H1 (cell line): ENCODE results near the gene ILKAP. TPM values are rescaled to one million over a fixed set of nuclear protein-coding genes. Genes with fewer than 3 reads are reported as not detected.

Source experiments
- CTCF ChIA-PET: fragments of 300-600 bp; sonication (Branson Sonifier 250); formaldehyde crosslinking; loops from one replicate; lab custom pipeline; 2021; ENCODE audit not compliant: partially characterized antibody; lab: Charles Lee
- POLR2A ChIA-PET: fragments of 300-600 bp; sonication (Branson Sonifier 250); formaldehyde crosslinking; loops from one replicate; lab custom pipeline; 2021; ENCODE audit warnings: inconsistent platforms; ENCODE audit not compliant: partially characterized antibody; lab: Charles Lee
- DNase-seq, 2 experiments: peaks; one replicate each; pipeline versions ENCODE4 v3.0.0 to v3.0.0-alpha.2; 2010 to 2022; ENCODE audit warnings: low spot score in 2 of 2, low read depth in 1 of 2, mixed read lengths in 1 of 2
- FAIRE-seq: peaks from 2 replicates; lab custom pipeline; 2011; peaks lifted over from hg19 to GRCh38; lab: Jason Lieb, UNC
- H2AFZ ChIP-seq: 2 replicates; pipeline ENCODE4 v1.8.1; 2012; ENCODE audit warnings: low read length, inconsistent platforms
- H2AK5ac ChIP-seq: 2 replicates; pipeline ENCODE4 v1.6.1; 2013; ENCODE audit warnings: low read depth, low read length
- H2BK120ac ChIP-seq: replicated peaks from 2 replicates; pipeline ENCODE3; 2013; ENCODE audit warnings: low read depth, low read length, inconsistent platforms
- H2BK12ac ChIP-seq: 2 replicates; pipeline ENCODE4 v1.6.1; 2013; ENCODE audit warnings: low read depth, low read length
- H2BK15ac ChIP-seq: 2 replicates; pipeline ENCODE4 v1.6.1; 2013; ENCODE audit warnings: low read length
- H2BK20ac ChIP-seq: 2 replicates; pipeline ENCODE4 v1.6.1; 2013; ENCODE audit warnings: low read length
- H2BK5ac ChIP-seq: 2 replicates; pipeline ENCODE4 v1.6.1; 2013; ENCODE audit warnings: low read depth, low read length
- H3K14ac ChIP-seq: 2 replicates; pipeline ENCODE4 v1.6.1; 2013; ENCODE audit warnings: inconsistent platforms; ENCODE audit not compliant: insufficient read length
- H3K18ac ChIP-seq: 2 replicates; pipeline ENCODE4 v1.6.1; 2013; ENCODE audit warnings: low read length; ENCODE audit errors: extremely low read depth
- H3K23ac ChIP-seq: 2 replicates; pipeline ENCODE4 v1.6.1; 2013; ENCODE audit warnings: inconsistent platforms; ENCODE audit not compliant: insufficient read length
- H3K23me2 ChIP-seq: 2 replicates; pipeline ENCODE4 v1.6.1; 2013; ENCODE audit warnings: low read depth, low read length
- H3K27ac ChIP-seq: 2 replicates; pipeline ENCODE4 v1.6.1; 2011; ENCODE audit warnings: low read depth, low read length, inconsistent platforms
- H3K27me3 ChIP-seq, 4 experiments: replicated peaks in 1 of 4; 1 replicate in 1 of 4; 2 replicates in 3 of 4; pipeline versions ENCODE4 v1.6.1 to v1.8.1; 2011 to 2013; ENCODE audit warnings: low read length in 3 of 4, mild to moderate bottlenecking in 3 of 4, inconsistent platforms in 2 of 4, mixed read lengths in 2 of 4, moderate library complexity in 1 of 4; ENCODE audit not compliant: control insufficient read depth in 3 of 4, insufficient read depth in 3 of 4; ENCODE audit errors: extremely low read depth in 1 of 4
- H3K36me3 ChIP-seq, 4 experiments: 2 replicates each; pipeline versions ENCODE4 v1.6.1 to v1.8.1; 2011 to 2013; ENCODE audit warnings: mild to moderate bottlenecking in 4 of 4, low read length in 3 of 4, moderate library complexity in 2 of 4, control low read depth in 1 of 4, inconsistent platforms in 1 of 4; ENCODE audit not compliant: insufficient read depth in 4 of 4, control insufficient read depth in 2 of 4
- H3K4ac ChIP-seq: replicated peaks from 2 replicates; pipeline ENCODE3; 2013; ENCODE audit warnings: low read length, low read depth, mixed read lengths, inconsistent platforms; ENCODE audit not compliant: insufficient read length
- H3K4me1 ChIP-seq, 4 experiments: replicated peaks in 1 of 4; 1 replicate in 1 of 4; 2 replicates in 3 of 4; pipeline versions ENCODE4 v1.6.1 to v1.8.1; 2011 to 2013; ENCODE audit warnings: low read length in 3 of 4, inconsistent platforms in 2 of 4, mixed read lengths in 1 of 4; ENCODE audit not compliant: insufficient read depth in 4 of 4, control insufficient read depth in 3 of 4
- H3K4me2 ChIP-seq, 2 experiments: 2 replicates each; pipeline versions ENCODE4 v1.6.1 to v1.8.1; 2011 to 2013; ENCODE audit warnings: low read depth in 2 of 2, low read length in 2 of 2, control low read depth in 1 of 2, inconsistent platforms in 1 of 2, mild to moderate bottlenecking in 1 of 2; ENCODE audit not compliant: insufficient read depth in 1 of 2
- H3K4me3 ChIP-seq, 4 experiments: fragments of 200-600, 300-600 bp in 1 of 4; sonication (generic), shearing (Covaris generic), sonication (Bioruptor Twin) in 1 of 4; 2 replicates each; pipeline versions ENCODE4 v1.5.1 to v1.8.1; 2011 to 2016; ENCODE audit warnings: low read length in 4 of 4, low read depth in 3 of 4, control low read depth in 2 of 4, inconsistent platforms in 2 of 4, mild to moderate bottlenecking in 2 of 4, mixed read lengths in 1 of 4, moderate library complexity in 1 of 4; ENCODE audit not compliant: insufficient read depth in 2 of 4; ENCODE audit errors: extremely low read depth in 1 of 4
- H3K56ac ChIP-seq: replicated peaks from 2 replicates; pipeline ENCODE3; 2013; ENCODE audit warnings: low read depth, mild to moderate bottlenecking, mixed read lengths, low read length, inconsistent platforms; ENCODE audit not compliant: insufficient read length
- H3K79me1 ChIP-seq: 2 replicates; pipeline ENCODE4 v1.6.1; 2013; ENCODE audit warnings: low read depth, low read length, control low read depth
- H3K79me2 ChIP-seq, 2 experiments: 2 replicates each; pipeline versions ENCODE4 v1.6.1 to v1.8.1; 2012 to 2013; ENCODE audit warnings: low read length in 2 of 2, mild to moderate bottlenecking in 2 of 2, inconsistent platforms in 1 of 2; ENCODE audit not compliant: insufficient read depth in 2 of 2, control insufficient read depth in 1 of 2
- H3K9ac ChIP-seq, 4 experiments: replicated peaks in 1 of 4; 1 replicate in 1 of 4; 2 replicates in 3 of 4; pipeline versions ENCODE4 v1.6.1 to v1.8.1; 2011 to 2013; ENCODE audit warnings: low read depth in 3 of 4, low read length in 3 of 4, control low read depth in 2 of 4, mild to moderate bottlenecking in 2 of 4, moderate library complexity in 2 of 4, inconsistent platforms in 1 of 4; ENCODE audit errors: extremely low read depth in 1 of 4
- H3K9me3 ChIP-seq, 2 experiments: 2 replicates each; pipeline versions ENCODE4 v1.6.1 to v1.8.1; 2012 to 2013; ENCODE audit warnings: mild to moderate bottlenecking in 2 of 2, moderate library complexity in 2 of 2, control low read depth in 1 of 2, inconsistent platforms in 1 of 2, low read depth in 1 of 2, low read length in 1 of 2, mixed read lengths in 1 of 2; ENCODE audit not compliant: insufficient read depth in 2 of 2
- H4K20me1 ChIP-seq, 2 experiments: replicated peaks in 1 of 2; 2 replicates each; pipeline versions ENCODE3 to v1.8.1; 2011 to 2013; ENCODE audit warnings: inconsistent platforms in 2 of 2, low read length in 2 of 2, mild to moderate bottlenecking in 1 of 2; ENCODE audit not compliant: insufficient read depth in 2 of 2, control insufficient read depth in 1 of 2
- H4K5ac ChIP-seq: 2 replicates; pipeline ENCODE4 v1.6.1; 2013; ENCODE audit warnings: low read length, low read depth, mixed read lengths, inconsistent platforms; ENCODE audit not compliant: insufficient read length
- H4K8ac ChIP-seq: 2 replicates; pipeline ENCODE4 v1.8.0; 2013; ENCODE audit warnings: mild to moderate bottlenecking, moderate library complexity, low read length, inconsistent platforms; ENCODE audit not compliant: insufficient read depth; ENCODE audit errors: extremely low read depth
- H4K91ac ChIP-seq: replicated peaks from 2 replicates; pipeline ENCODE3; 2013; ENCODE audit warnings: low read length, mixed read lengths, inconsistent platforms; ENCODE audit not compliant: insufficient read length
- HDAC6 ChIP-seq: IDR thresholded peaks from one replicate; pipeline ENCODE4 v1.7.1; 2012; ENCODE audit warnings: low read depth, mild to moderate bottlenecking, inconsistent platforms, low read length, moderate library complexity
- JUND ChIP-seq: IDR thresholded peaks from 2 replicates; pipeline ENCODE4 v1.6.1; 2011; ENCODE audit warnings: mild to moderate bottlenecking, improper control_type of control experiment, low read length
- MAFK ChIP-seq: IDR thresholded peaks from 2 replicates; pipeline ENCODE4 v1.6.1; 2012; ENCODE audit warnings: low read depth, mild to moderate bottlenecking, improper control_type of control experiment, low read length
- TEAD4 ChIP-seq: IDR thresholded peaks from 2 replicates; pipeline ENCODE4 v1.6.1; 2012; ENCODE audit warnings: low read depth, low read length, inconsistent platforms, mixed read lengths
- WGBS, 2 experiments: shearing (Covaris generic) in 1 of 2; methylation state at CpG; one replicate each; pipeline versions ENCODE4 v1.1.6 to v1.1.7; 2013 to 2015; ENCODE audit warnings: low lambda C conversion rate in 2 of 2, mixed read lengths in 2 of 2, inconsistent platforms in 1 of 2, low coverage in 1 of 2, missing lambda C conversion rate in 1 of 2; ENCODE audit not compliant: insufficient replicate concordance in 2 of 2, insufficient coverage in 1 of 2, insufficient read length in 1 of 2; ENCODE audit errors: extremely low coverage in 1 of 2, missing lambda C conversion rate in 1 of 2; 5-methylcytosine and 5-hydroxymethylcytosine counted together
- polyA plus RNA-seq, 7 experiments: library from polyadenylated mRNA; depleted of rRNA in 3 of 7; stranded (reverse) in 5 of 7; unstranded in 2 of 7; fragments of >200 nt in 5 of 7; fragments of 200-250 nt in 2 of 7; gene quantifications; 1 replicate in 5 of 7; 2 replicates in 1 of 7; 4 replicates in 1 of 7; pipeline versions ENCODE4 v1.2.1 to v1.2.3, GENCODE V29; 2011 to 2013; ENCODE audit warnings: missing spikeins in 2 of 7, mixed read lengths in 2 of 7
- total RNA-seq: library from RNA; stranded (reverse); fragmentation: NEBNext Ultra II Directional; extraction: Animal tissue kit (Norgen Biotek cat#: 25700); gene quantifications from 2 replicates; pipeline ENCODE4 v1.2.1, GENCODE V29; 2021

Gene ILKAP
- total and polyA plus RNA-seq, 2 of the 8 experiments (the other 6 are each of a cell fraction or from before 2014, with no cell fraction given): 23.5 to 33.8 TPM

GRCh38 chr2:238216651-238217184 is 13.2 kb upstream of the ILKAP start:
- no peaks in the 10 kb centered on the region; a peak in 1 of 4 replicates for H3K9me3 ChIP-seq
- H2AFZ ChIP-seq: no peak overlapping the region
- no peaks in the 10 kb centered on the region for H3K36me3 ChIP-seq
- H4K5ac ChIP-seq: no peak overlapping the region
- H3K23me2 ChIP-seq: no peaks in the 10 kb centered on the region
- H2BK20ac ChIP-seq: 0 out of 2 replicates have a peak overlapping the region, but pooled peaks have one; percentile 32
- H3K4me1 ChIP-seq: peaks cover 0 to 4% (median 3%) of the 10 kb centered on the region in 4 experiments; a peak in 5 of 7 replicates
- no peak overlapping the region for H2BK120ac ChIP-seq
- ChIA-PET POLR2A (interaction anchor here (1.1 to 1.3 kb wide), 2 partner anchors 11 to 16 kb away, joined by 4 to 5 read pairs; no protein-coding TSS in a partner anchor), CTCF (interaction anchor here (0.6 to 1.8 kb wide), 5 partner anchors 13 to 57 kb away, joined by 3 to 5 read pairs (median 3); partner anchors contain the start of gene ILKAP)
- no peak overlapping the region for H3K9ac ChIP-seq
- no peak overlapping the region for H4K91ac ChIP-seq
- TF ChIP-seq JUND: no peak
- TF ChIP-seq TEAD4: no peak
- no peak for TF ChIP-seq MAFK
- TF ChIP-seq HDAC6: no peak
- no peak overlapping the region for H3K4me3 ChIP-seq
- no peaks in the 10 kb centered on the region for H3K79me2 ChIP-seq
- H3K4me2 ChIP-seq: no peak overlapping the region
- H3K27me3 ChIP-seq: no peaks in the 10 kb centered on the region
- DNase-seq (no peak), FAIRE-seq (no peak)
- no peaks in the 10 kb centered on the region for H3K79me1 ChIP-seq
- no peak overlapping the region for H2BK15ac ChIP-seq
- no peak overlapping the region for H4K8ac ChIP-seq
- H3K14ac ChIP-seq: no peak overlapping the region
- no peak overlapping the region for H3K56ac ChIP-seq
- no peaks in the 10 kb centered on the region for H4K20me1 ChIP-seq
- H3K18ac ChIP-seq: no peak overlapping the region
- no peak overlapping the region for H2BK5ac ChIP-seq
- H2AK5ac ChIP-seq: no peak overlapping the region
- WGBS, 2 experiments: 90% methylated on average over 2 of the region's 2 CpGs; no CpG with 5 or more reads in 1 of the 2 experiments
- H3K23ac ChIP-seq: no peak overlapping the region
- no peak overlapping the region for H3K27ac ChIP-seq
- no peak overlapping the region for H3K4ac ChIP-seq
- H2BK12ac ChIP-seq: no peak overlapping the region
